ENCODE data around the gene SLC6A6.
A peak's percentile ranks its signal among the peaks of the same experiment; 100 is the strongest.

SLC6A6 gene

DNA sequence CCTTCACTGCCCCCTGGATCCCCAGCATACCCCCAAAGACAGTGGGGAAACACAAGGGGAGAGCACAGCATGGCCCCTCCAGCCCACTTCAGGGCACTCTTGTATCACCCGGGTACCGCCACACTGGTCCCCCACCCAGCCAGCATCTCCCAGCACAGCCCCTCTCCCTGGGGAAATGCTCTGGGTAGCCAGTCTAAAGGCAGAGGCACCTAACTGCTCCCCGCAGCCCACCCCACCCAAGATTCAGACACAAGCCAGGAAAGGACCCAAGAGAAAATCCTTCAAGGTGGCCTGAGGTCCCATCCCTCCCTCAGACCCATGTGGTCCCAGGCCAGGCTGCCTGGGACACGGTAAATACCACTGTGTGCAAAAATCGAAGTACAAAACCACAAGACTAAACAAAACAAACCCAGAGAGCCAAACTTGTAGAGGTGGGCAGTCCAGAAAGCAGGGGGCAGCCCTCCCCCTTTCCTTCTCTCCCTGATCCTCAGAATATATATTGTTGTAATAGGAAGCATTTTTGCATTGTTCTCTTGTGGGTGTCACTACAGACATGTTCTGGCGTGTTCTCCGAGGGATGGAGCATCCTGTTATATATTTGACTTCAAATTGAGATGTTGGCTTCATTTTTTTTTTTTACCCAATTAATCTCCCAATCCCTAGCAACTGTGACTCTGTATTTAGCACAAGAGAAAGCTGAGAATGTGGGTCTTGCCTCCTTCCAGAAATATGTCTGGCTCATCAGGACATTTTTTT is 86.1 kb downstream of the SLC6A6 start:
- DNase-seq (ENCODE audit: low spot score) = no peak

DNA sequence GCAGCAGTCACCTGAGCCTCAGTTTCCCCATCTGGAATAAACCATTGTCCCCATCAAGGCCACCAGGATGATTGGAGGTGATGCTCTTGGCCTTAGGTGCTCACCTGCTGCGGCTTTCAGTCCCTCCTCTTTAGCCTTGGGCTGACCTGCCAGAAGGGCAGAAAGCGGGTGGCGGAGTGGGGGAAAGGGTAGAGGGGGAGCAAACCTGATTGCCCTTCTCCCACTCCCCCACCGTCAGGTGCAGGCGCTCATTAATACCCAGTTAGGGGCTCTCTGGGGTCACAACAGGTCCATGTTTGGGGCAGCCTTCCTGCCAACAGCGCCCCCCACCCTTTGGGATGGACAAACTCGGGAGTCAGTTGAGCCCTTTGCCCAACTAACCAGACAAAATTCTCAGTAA is 87.2 kb downstream of the SLC6A6 start:
- no peak for DNase-seq (ENCODE audit: low spot score)

DNA sequence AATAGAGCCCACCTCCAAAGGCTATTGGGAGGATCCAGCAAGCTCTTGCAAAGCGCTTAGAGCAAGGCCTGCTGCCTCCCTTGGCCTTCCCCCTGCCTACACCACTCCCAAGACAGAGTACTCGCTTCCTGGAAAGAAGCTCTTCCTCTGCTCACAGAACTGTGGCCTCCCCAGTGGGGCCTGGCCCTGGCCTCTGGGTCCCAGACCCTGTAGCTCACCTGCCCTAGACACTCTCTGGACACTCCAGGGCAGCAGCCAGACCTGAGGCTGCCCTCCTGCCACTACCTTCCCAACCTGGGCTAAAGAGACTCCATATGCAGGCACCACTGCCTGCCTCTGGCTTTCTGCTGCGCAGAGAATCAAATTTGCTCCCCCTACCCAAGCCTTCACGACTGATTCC is 87.8 kb downstream of the SLC6A6 start:
- no peak for DNase-seq (ENCODE audit: low spot score)

DNA sequence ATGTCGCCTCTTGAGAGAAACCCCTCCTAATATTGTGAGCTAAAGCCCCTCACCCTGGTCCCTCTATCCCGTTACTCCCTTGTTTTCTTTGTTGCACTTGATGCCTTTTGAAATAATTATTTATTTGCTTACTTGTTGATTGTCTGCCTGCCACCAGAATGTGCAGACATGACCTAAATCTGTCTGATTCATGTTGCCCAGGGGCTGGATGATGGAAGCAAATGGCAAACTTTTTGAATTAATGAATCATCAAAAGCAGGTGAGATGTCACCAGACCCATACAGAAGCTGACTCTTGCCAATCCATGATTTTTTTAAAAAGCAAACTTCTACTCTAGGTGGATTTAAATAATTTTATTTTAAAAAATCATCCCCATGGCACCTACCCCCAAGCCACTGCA is 88.4 kb downstream of the SLC6A6 start:
- no peak for DNase-seq (ENCODE audit: low spot score)

DNA sequence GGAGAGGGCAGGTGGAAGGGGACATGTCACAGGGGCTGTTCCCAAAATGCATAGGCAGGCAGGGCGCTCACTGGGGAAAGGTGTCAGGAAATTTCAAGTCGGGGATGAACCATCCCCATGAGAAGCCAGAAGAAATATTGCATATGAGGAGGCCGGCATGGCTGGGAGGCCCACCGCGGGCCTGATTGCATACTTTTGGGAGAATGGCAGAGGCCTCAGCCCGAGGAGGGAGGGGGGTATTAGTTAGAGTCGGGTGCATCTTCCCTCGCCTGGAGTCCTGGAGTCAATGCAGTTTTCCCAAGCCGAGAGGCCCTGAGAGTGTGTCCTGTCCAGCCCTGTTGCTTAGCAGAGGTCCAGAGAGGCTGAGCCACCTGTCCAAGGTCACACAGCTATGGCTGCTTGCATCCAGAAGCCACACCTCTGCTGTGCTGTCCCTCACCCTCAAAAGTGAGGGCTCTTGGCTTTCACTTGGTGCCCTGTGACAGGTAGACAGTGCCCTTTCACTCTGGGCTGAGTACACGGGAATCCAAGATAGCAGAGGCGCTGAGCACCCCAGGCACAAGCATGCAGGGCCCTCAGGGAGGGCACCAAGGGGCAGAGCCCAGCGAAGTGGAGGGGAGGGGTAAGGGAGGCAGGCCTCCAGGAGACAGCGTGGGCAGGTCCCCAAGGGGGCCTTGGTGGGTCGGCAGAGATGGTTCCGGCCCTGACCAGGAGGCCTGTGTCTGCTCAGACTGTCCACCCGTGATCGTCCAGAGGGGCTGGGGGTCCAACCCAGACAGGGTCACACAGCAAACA is 89.2 kb downstream of the SLC6A6 start:
- DNase-seq (ENCODE audit: low spot score) = no peak

DNA sequence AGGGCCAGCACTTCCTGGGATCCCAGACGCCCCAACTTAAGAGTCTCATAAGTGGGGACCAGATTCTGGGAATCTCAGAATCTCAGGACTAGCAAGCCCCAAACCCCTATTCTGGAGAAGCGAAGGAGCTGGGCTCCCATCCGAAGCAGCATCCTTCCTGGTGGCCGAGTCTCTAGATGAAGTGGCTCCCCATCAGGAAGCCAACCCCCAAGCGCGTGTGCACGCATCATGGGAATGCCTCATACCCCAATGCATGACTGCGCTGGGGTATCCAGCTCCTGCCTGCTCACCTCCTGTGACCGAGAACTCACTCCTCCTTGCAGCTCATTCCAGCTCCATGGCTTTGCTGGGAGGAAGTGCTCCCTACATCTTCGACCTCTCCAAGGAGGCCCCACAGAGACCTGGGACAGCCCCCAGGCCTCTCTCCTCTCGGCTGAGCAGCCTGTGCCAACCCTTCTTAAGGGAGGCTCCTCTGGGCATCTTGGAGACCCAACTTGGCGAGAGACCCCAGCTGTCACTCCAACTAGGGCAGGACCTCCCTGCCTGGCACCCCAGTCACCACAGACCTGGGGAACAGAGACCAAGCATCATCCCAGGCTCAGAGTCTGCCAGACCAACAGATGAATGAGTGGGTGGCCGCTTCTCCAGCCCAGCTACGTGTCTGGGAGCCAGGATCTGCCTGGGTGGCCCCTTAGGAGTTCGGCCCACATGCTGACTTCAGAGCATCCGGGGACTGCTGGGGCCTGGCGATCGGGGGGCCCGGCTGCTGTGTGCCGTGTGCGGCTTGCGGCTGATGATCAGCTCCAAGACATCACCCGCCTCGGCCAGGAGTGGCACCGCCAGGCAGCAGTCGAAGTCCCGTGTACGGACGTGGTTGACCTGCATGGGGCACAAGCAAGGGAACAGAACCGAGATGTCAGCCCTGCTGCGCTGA is 90.8 kb downstream of the SLC6A6 start:
- DNase-seq (ENCODE audit: low spot score) = no peak

DNA sequence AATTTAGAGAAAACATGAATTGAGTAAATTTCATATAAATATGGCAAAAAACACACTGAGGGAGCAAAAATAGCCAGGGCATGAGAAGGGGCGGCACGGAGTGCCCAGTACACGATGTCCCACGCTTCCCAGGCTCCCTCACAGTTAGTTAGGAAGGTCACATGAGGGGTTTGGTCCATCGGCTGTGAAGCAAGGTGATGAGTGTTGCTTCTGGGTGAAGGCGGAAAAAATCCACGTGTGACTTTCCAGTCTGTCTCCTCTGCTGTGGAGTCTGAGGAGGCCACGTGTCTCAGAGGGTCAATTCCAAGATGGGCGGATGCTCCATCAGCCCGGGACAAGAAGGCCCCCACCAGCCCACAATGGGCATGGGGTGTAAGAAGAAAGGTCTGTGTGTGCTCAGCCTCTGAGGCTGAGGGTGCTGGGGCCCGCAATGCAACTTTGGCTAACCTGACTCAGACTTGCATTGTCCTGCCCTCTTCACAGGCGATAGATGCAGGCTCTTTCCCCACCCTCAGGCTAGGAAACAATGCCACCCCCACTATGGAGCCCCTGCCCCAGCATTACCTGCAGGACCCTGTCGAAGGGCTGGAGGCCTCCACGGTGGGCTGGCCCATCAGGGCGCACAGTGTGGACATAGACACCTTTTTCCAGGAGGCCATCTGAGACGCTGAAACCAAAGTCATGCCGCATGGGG is 92.0 kb downstream of the SLC6A6 start:
- DNase-seq (ENCODE audit: low spot score) = no peak

DNA sequence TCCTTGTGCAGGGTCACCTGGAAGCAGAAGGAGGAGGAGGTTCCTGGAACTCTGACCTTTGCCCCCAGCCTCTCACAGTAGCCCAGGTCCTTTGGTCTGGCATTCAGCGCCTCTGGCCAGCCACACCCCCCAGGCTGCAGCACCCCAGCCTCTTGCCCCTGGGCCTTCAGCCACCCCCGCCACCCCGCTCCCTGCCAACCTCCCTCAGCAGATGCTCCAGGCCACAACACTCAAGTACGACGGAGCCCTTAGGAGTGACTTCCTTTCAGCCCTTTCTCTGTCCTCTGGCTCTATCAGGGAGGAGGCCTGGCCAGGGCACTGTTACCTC is 92.5 kb downstream of the SLC6A6 start:
- no peak for DNase-seq (ENCODE audit: low spot score)

DNA sequence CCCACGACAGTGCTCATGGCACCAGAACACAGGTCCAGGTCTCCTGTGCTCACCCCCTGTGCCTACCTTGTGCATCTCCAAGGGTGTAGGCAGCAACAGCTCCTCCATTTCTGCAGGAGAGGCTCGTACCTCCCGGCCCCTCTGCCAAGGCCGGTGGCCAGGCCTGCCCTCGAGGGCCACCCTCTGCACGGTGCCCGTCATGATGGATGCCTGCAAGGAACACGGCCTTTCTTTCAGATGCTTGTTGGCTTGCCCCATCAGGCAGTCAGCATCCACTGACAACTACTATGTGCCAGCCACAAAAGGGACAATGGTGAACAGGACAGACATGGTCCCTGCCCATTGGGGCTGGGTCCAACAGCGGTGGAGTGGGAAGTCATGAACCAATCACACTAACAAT is 93.9 kb downstream of the SLC6A6 start:
- DNase-seq (ENCODE audit: low spot score) = no peak

DNA sequence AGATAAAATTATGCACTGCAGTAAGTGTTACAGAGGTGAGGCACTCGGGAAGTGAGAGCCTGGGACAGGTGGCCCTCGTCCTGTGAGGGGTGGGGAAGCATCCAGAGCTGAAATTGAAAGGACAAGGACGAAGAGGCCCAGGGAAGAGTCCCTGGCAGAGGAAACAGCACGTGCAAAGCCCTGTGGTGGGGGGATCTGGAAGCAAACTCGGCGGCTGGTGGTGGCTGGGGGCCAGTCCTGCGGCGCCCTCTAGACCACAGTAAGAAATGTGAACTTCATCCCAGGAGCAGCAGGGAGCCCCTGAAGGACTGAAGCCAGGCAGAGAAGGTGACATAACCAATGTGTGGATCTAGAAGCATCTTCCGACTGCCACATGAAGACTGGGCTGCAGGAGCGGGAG is 94.9 kb downstream of the SLC6A6 start:
- no peak for DNase-seq (ENCODE audit: low spot score)

DNA sequence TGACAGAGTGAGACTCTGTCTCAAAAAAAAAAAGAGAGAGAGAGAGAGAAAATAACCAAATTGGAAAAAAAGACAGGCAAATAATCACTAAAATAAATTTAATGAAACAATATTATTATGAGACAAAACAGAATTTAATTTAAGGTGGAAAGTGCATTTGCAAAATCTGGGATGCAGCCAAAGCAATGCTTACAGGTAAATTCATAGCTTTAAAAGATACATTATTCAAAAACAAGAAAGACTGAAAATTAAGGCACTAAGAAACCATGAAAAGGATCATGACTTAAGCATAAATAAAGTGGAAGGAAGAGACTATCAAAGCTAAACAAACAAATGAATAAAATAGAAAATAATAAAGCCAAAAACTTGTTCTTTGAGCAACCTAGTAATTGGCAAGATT is 100.1 kb downstream of the SLC6A6 start:
- no peak for DNase-seq (ENCODE audit: low spot score)

DNA sequence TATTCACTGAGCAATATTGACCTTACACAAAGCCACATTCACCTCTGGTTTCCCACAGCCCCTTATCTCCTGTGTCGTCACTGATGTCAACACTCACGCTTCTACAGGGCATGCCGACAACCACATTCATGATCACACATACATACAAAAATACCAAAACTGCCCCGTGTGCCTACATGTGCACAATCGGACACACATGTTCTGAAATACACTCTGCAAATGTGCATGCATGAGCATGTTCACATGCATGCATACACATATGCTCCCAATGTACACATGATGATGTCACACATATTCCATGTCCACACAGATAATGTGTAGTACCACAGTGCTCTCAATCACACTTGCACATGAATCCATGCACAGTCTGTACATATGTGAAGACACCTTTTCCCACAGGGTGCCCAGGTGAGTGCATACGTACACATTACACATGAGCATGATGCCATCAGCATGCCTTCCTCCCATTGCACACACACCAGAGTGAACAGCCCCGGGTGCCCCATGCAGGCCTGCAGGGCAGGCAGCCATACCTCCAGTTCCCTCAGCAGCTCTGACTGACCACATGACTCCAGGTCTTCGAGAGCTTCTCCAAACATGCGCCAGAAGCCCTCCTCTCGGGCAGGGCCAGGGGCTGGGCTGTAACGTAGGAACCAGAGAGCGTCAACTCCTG is 100.8 kb downstream of the SLC6A6 start:
- no peak for DNase-seq (ENCODE audit: low spot score)

DNA sequence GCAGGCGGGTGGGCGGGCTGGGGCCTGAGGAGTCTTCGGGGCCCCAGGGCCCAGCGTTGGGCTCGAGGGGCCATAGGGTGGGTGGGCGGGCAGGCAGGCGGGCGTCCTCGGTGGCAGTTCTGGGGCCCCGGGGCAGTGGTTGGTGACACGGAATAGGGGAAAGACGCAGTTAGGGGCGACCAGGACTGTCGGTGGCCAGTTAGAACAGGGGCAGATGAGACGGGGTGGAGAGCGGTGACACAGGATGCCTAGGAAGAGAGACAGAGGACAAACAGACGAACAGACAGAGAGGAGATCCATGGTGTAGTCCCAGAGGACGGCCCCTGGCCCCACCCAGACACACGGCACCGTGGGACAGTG is 101.3 kb downstream of the SLC6A6 start:
- no peak for DNase-seq (ENCODE audit: low spot score)

DNA sequence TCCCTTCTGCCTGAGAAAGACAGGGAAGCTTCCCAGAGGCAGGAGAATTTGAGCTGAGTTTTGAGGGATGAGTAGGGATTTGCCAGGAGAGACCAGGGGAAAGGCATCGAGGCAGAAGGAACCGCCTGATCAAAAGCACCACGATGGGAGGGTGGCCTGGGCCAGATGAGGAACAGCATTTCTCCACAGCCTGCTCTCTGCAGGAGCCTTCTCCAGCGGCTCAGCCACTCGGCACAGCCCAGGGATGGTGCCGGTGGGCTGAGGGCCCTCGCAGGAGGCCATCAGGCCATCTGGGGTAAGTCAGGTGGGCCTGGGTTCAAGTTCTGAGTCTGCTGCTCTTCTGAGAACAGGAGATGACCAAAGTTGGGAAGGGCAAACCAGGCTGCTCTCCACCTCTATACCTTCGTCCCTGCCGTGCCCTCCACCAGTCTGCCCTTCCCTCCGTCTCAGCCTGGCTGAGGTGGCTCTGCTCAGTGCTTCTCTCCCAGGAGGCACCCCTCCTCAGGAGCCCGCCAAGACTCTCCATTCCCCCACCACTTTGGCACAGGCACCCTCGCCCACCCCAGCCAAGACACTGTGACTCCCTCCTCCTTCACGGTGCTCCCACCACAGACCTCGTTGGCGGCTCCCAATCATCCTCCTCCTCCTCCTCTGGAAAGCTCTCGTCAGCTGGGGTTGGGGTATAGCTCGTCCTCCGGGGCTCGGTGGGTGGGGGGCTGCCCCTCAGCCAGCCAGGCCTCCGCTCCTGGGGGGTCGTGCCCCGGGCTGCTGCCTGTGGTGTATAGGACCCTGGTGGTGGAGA is 102.8 kb downstream of the SLC6A6 start:
- no peak for DNase-seq (ENCODE audit: low spot score)

DNA sequence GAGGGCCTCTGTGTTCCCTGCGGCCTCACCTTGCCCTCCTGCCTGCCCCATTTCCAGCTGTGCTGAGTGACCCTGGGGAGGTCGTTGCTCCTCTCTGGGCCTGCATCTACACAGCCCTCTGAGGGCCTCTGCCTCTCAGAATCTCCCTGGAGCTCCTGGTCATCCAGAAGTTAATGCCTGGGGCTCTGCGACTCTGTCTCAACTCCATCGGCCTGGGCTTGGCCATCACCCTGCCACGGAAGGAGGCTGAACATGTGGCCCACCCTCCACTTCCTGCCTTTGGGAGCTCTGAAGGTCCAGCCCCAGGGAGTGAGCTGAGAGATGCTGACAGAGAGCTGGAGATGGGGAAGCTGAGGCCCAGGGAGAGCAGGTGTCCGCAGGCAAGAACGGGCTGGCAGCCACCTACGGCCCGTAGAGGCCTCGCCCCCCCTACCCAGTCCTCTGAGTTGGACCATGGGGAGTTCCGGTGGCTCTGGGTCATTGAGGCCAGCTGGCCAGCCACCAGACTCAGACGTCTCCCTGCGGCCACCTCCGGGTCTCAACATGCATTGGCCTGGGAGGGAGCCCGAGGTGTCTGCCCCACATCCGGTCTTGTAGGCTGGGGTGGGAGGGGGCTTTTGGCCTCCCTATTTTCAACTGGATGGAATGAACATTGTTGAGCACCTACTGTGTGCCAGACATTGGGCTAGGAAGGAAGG is 103.5 kb downstream of the SLC6A6 start:
- peak; percentile 50 for DNase-seq (ENCODE audit: low spot score)

DNA sequence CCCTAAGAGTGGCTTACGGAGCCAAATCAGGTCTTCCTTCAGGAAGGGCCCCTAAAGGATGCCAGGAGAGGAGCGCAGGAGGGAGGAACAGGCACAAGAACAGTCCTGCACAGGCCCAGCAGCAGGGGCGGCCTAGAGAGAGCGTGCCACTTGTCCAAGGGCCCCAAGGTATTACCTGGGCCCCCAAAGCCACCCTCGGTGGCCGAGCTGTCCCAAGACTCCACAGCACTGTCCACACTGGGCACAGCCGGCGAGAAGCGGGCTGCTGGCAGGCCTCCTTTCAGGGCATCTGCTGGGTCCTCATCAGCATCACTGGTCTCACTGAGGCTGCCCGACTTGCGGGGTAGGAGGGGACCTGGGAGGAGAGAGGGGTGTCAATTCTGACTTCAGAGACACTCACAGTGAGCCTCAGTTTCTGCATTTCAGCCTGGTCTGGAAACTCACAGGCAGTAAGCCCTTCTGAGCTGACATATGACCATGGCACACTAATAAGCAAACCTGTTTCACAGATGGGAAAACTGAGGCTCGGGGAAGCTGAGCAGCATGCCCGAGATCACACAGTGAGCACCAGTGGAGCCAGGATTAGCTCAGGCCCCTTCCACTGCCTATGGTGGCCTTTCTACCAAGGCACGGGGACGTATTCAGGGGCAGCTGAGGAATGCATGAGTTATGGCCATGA is 104.4 kb downstream of the SLC6A6 start:
- DNase-seq (ENCODE audit: low spot score) = peak; percentile 57

DNA sequence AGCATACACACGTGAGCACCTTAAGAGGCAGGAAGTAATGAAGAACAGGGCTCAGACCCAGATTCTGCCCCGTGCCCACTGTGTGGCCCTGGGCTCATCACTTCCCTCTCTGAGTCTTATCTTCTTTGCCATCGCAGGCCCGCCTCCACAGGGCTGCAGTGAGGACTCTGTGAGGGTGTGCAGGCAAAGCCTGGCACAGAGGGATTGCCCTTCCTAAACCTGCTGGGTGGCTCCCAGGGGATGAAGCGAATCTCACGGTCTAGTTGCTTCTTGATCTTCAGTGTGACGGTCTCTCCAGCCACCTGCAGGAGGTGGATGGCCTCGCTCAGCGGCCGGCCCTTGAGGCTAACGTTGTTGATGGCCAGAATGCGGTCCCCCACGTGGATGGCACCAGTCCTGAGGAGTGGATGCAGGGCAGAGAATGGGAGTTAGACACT is 104.9 kb downstream of the SLC6A6 start:
- no peak for DNase-seq (ENCODE audit: low spot score)

DNA sequence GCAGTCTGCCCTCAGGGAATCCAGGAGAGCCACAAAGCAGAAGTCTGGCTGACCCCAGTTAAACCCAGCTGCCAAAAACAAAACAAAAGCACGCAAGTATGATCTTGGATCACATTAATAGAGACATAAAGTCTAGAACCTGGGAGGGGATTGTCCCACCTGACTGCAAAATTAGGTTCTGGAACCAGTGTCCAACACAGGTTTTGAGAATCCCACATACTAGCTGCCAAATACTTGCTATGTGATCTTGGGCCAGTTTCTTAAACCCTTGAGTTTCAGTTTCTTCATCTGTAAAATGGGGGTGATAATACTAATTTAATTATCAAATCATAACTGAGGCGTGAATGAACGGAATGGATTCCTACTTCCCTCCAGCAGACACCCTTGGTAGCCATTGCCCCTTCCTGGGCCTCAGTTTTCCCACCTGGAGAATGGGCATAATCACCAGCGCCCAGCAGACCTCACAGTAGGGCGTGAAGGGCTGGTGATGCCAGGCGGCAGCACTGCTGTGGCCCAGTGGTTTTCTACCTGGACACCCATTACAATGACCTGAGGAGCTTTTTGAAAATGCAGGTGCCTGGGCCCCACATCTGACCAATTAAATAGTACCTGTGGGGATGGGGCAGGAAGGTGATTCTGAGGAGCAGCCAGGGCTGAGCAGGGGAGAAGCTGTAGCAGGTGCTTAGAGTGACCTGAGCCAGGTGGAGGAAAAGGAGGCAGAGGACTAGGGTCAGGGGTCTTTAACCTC is 105.5 kb downstream of the SLC6A6 start:
- DNase-seq (ENCODE audit: low spot score) = no peak

DNA sequence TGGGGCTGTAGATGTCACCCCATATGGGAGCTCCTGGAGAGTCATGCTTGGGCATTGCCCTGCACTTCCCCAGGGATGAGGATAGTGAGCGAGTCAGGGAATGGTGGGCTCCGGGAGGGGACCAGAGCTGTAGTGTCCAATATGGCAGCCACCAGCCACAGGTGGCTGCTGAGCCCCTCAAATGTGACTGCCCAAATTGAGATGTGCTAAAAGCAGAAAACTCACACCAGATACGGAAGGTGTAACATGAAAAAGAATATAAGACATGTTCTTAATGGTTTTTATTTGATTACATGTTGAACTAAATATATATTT is 106.1 kb downstream of the SLC6A6 start:
- no peak for DNase-seq (ENCODE audit: low spot score)

Measured in left forelimb (tissue), 1 donor.